Prostate gland (tissue), 2 donors: ENCODE data around the gene TEX2. TPM values are rescaled to one million over a fixed set of nuclear protein-coding genes. Genes with fewer than 3 reads are reported as not detected.

Source experiments
- DNase-seq: peaks from one replicate; pipeline ENCODE4 v3.0.0-alpha.2; 2019; ENCODE audit warnings: low spot score
- H3K27ac ChIP-seq, 2 donors: fragments of 200-600 bp; sonication (generic); 2 replicates each; pipeline ENCODE4 v1.5.1; 2017 to 2019
- H3K27me3 ChIP-seq: fragments of 200-600 bp; sonication (generic); replicated peaks from 2 replicates; pipeline ENCODE4 v1.5.1; 2019; ENCODE audit not compliant: insufficient read depth
- H3K36me3 ChIP-seq, 2 donors: fragments of 200-600 bp; sonication (generic); 1 replicate in 1 of 2; 2 replicates in 1 of 2; pipeline versions ENCODE4 v1.5.1 to v1.8.1; 2017 to 2019
- H3K4me1 ChIP-seq: fragments of 200-600 bp; sonication (generic); replicated peaks from 2 replicates; pipeline ENCODE4 v1.5.1; 2019
- H3K4me3 ChIP-seq, 2 donors: fragments of 200-600 bp; sonication (generic); 2 replicates each; pipeline ENCODE4 v1.5.1; 2017 to 2019
- H3K9me3 ChIP-seq: fragments of 200-600 bp; sonication (generic); 2 replicates; pipeline ENCODE4 v1.5.1; 2017
- POLR2A ChIP-seq: fragments of 450-650 bp; IDR thresholded peaks from one replicate; pipeline ENCODE4 v1.6.1; 2016; ENCODE audit warnings: antibody characterized with exemption, mild to moderate bottlenecking
- POLR2AphosphoS5 ChIP-seq: sonication (generic); formaldehyde crosslinking; IDR thresholded peaks from one replicate; pipeline ENCODE4 v1.6.1; 2017; ENCODE audit warnings: antibody characterized with exemption
- WGBS: methylation state at CpG from one replicate; pipeline ENCODE4 v1.1.5; 2018; 5-methylcytosine and 5-hydroxymethylcytosine counted together
- intact Hi-C: fragments of 100-400 bp; cut with DNase I; formaldehyde crosslinking; loops from one replicate; pipeline ENCODE4 v1.14.2; 2022
- total RNA-seq, 2 donors: library from RNA; depleted of rRNA; stranded (reverse); fragments of >200 nt; gene quantifications; one replicate each; pipeline ENCODE4 v1.1.0, GENCODE V29; 2016
- TF ChIP-seq, protein P1 (sequence below), 4 experiments: fragments of 200-600 bp in 2 of 4; fragments of 450-650 bp in 2 of 4; sonication (generic) in 2 of 4; IDR thresholded peaks; 1 replicate in 3 of 4; 2 replicates in 1 of 4; pipeline ENCODE4 v1.5.1; 2016 to 2019; ENCODE audit warnings: antibody characterized with exemption in 4 of 4, mild to moderate bottlenecking in 2 of 4, moderate library complexity in 2 of 4

TEX2 gene
- total RNA-seq, 2 donors from 2014 or later: 31.3 to 43.8 TPM

DNA sequence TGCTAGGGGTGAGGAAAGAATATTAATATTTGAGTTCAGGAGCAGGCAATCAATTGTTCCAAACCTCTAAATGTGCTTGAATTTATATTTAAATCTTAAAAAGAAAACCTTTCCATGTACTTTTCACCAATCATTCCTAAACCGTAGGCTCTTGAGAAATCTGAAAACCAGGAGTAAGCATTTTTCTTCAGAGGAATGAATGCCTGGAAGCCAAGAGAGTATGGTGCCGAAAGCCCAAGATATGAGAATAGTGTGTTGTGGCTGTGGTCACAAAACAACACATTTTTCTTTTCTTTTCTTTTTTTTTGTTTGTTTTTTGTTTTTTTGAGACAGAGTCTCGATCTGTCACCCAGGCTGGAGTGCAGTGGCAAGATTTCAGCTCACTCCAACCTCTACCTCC lies 37.6 kb downstream of the TEX2 start:
- H3K27me3 ChIP-seq: no peaks in the 10 kb centered on the region
- DNase-seq: no peak
- WGBS: 96% methylated on average over 3 of the region's 3 CpGs
- H3K36me3 ChIP-seq: no peaks in the 10 kb centered on the region
- no peaks in the 10 kb centered on the region for H3K9me3 ChIP-seq
- H3K4me3 ChIP-seq: no peak overlapping the region
- intact Hi-C loops: no loop called here
- H3K27ac ChIP-seq: no peak overlapping the region
- TF ChIP-seq POLR2AphosphoS5 (no peak), POLR2A (no peak)
- TF ChIP-seq, protein P1, sequence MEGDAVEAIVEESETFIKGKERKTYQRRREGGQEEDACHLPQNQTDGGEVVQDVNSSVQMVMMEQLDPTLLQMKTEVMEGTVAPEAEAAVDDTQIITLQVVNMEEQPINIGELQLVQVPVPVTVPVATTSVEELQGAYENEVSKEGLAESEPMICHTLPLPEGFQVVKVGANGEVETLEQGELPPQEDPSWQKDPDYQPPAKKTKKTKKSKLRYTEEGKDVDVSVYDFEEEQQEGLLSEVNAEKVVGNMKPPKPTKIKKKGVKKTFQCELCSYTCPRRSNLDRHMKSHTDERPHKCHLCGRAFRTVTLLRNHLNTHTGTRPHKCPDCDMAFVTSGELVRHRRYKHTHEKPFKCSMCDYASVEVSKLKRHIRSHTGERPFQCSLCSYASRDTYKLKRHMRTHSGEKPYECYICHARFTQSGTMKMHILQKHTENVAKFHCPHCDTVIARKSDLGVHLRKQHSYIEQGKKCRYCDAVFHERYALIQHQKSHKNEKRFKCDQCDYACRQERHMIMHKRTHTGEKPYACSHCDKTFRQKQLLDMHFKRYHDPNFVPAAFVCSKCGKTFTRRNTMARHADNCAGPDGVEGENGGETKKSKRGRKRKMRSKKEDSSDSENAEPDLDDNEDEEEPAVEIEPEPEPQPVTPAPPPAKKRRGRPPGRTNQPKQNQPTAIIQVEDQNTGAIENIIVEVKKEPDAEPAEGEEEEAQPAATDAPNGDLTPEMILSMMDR (IDR thresholded peaks at IDR 0.05): no peak
- H3K4me1 ChIP-seq: no peaks in the 10 kb centered on the region

DNA sequence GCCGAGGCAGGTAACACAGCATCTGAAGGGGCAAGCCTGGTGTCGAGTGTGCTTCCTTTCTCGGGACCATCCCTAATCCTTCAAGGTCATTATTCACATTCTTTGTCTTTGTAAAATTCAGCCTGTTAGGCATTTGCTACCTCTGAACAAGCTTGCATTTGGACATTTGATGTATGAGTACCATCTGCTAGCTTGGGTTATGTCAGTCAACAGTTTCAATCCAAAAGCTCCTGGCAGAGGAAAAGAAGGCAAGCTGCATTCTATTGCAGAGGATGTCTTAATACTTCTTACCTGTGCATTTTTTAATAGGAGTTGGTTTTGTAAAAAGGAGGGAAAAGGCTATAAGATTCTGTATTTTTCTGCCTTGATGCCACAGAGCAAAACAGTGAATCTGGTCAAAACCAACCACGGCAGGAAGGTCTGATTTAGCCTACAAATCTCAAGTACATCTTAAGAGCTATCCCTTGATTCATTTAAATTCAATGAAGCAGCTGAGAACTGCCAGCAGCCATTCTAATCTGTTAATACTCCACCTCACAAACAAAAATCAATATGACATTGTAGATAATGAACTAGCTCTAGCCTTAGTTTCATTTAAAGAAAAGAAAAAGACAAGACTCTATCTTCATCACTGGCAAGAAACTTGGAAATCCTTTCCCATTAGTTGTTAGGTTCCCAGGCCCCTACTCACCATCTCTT lies 39.0 kb downstream of the TEX2 start:
- TF ChIP-seq, protein P1 (IDR thresholded peaks at IDR 0.05): no peak
- TF ChIP-seq POLR2AphosphoS5: no peak
- no peak for TF ChIP-seq POLR2A
- no peak for DNase-seq
- no peak overlapping the region for H3K27ac ChIP-seq
- no peaks in the 10 kb centered on the region for H3K4me1 ChIP-seq
- 87% methylated on average over 4 of the region's 4 CpGs for WGBS
- no peaks in the 10 kb centered on the region for H3K36me3 ChIP-seq
- no peaks in the 10 kb centered on the region for H3K27me3 ChIP-seq
- H3K9me3 ChIP-seq: no peaks in the 10 kb centered on the region
- intact Hi-C loops: no loop called here
- no peak overlapping the region for H3K4me3 ChIP-seq

DNA sequence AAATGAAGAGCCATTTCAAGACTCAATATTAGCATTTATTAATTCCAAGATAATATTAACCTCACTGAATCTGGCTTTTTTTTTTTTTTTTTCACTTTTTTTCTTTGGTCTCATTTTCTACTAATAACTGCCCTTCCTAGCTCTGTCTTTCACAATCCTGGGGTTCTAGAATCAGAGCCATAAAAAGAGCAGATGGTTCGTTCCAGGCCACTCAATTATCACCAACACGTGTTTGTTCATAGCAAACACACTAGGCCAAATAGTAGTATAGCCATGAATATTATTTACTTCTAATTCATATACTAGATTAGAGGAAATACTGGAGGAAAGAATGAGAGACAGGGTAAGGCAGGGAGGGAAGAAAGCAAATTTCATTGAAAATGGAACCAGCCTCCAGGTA lies 39.8 kb downstream of the TEX2 start:
- DNase-seq: no peak
- no peak overlapping the region for H3K4me3 ChIP-seq
- intact Hi-C loops: no loop called here

DNA sequence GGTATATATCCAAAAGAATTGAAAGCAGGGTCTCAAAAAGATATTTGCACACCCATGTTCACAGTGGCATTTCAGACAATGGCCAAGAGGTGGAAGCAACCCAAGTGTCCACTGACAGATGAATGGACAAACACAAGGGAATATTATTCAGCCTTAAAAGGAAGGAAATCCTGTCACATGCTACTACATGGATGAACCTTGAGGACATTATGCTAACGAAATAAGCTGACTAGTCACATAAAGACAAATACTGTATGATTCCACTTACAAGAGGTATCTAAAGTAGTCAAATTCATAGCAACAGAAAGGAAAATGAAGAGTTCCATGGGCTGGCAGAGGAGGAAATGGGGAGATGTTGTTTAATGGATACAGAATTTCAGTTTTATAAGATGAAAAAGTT lies 41.4 kb downstream of the TEX2 start:
- H3K4me1 ChIP-seq: peaks cover 2% of the 10 kb centered on the region
- intact Hi-C loops: no loop called here
- DNase-seq: no peak

More for the DNA sequence above, 39.8 kb downstream of the TEX2 start:
- WGBS: 62% methylated on average over 2 of the region's 2 CpGs
- H3K4me1 ChIP-seq: no peaks in the 10 kb centered on the region
- TF ChIP-seq POLR2AphosphoS5 (no peak), POLR2A (no peak)
- TF ChIP-seq, protein P1 (IDR thresholded peaks at IDR 0.05): no peak
- H3K36me3 ChIP-seq: no peaks in the 10 kb centered on the region
- no peaks in the 10 kb centered on the region for H3K9me3 ChIP-seq
- H3K27ac ChIP-seq: no peak overlapping the region
- no peaks in the 10 kb centered on the region for H3K27me3 ChIP-seq

More for the DNA sequence above, 41.4 kb downstream of the TEX2 start:
- Histone ChIP-seq H3K27ac (no peak overlapping the region), H3K27me3 (no peaks in the 10 kb centered on the region), H3K4me3 (no peak overlapping the region), H3K9me3 (no peaks in the 10 kb centered on the region), H3K36me3 (no peaks in the 10 kb centered on the region)
- TF ChIP-seq, protein P1 (IDR thresholded peaks at IDR 0.05): no peak
- no peak for TF ChIP-seq POLR2A
- TF ChIP-seq POLR2AphosphoS5: no peak
- 85% methylated on average over 1 of the region's 1 CpG for WGBS
